GM19467 (cell line): ENCODE measurements around the gene LRRC57.

Experiments
- ATAC-seq: cut with Tn5 transposase; IDR thresholded peaks from one replicate; pipeline ENCODE4 v1.9.1; 2021; ENCODE audit warnings: mild to moderate bottlenecking, moderate library complexity; ENCODE audit not compliant: unreplicated experiment

Gene LRRC57

GRCh38 chr15:42553554-42553953 is 5.0 kb upstream of the LRRC57 start:
- no peak for ATAC-seq

DNA sequence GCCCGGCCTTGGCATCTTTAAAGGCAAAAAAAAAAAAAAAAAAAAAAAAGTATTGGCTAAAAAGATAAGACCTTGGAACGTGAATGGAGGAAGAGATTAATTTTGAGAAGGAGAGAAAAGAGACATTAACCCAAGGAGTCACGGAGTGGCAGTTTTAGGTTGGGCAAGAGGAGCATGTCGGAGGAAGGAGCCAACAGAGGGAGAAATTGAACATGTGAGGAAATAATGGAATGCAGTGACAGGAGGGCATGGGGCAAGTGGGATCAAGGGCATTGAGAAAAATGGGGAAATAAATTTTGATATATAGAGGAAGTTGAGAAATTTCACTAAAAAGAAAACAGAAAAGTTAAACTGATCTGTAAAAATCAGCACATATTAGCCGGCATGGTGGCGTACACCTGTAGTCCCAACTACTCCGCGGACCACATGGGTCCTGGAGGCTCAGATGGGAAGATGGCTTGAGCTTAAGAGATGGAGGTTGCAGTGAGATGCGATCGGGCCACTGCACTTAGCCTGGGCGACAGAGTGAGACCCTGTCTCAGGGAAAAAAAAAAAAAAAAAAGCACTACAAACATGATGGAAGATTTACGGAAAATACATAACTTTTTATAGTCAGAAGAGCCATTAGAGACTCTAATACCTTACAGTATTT is 1.3 kb upstream of the LRRC57 start:
- no peak for ATAC-seq

GRCh38 chr15:42549032-42549491 is 469 bp upstream of the LRRC57 start:
- ATAC-seq, result peak; percentile 32

DNA sequence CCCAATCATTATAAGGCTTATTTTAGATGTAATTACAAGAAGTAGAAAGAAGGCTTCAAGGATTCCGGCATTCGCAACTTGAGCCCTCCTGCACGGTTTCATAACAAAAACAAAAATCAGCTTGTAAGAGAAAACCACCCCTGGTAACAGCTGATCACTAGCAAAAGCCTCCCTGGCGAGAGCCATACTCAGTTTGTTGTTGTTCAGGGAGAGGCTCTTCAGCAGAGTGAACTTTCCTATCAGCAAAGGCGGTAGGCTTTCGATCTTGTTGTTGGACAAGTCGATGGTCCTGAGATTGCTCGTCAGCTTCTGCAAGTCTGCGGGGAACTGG is 710 bp downstream of the LRRC57 start:
- peak; percentile 9 for ATAC-seq

GRCh38 chr15:42544853-42545629 is 3.6 kb downstream of the LRRC57 start:
- ATAC-seq, result no peak

- no peak for ATAC-seq
These were observed 15.3 kb downstream of the LRRC57 start for GRCh38 chr15:42533246-42533645.

DNA sequence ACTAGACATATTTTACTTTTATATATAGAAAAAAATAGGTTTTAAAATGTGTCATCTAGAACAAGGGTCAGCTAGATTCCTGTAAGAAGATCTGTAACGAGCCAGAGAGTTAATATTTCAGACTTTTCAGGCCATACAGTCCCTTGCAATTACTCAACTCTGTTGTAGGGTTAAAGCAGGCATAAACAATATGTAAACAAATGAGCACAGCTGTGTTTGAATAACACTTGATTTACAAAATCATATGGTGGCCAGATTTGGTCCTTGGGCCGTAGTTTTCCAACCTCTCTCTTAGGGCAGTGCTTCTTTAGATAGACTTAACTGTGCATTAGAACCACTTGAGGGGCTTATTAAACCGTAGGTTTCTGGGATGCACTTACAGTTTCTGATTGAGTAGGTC is 19.6 kb downstream of the LRRC57 start:
- no peak for ATAC-seq

GRCh38 chr15:42523331-42523730 is 25.3 kb downstream of the LRRC57 start:
- no peak for ATAC-seq

- no peak for ATAC-seq
These were observed 37.6 kb downstream of the LRRC57 start for GRCh38 chr15:42511007-42511391.

DNA sequence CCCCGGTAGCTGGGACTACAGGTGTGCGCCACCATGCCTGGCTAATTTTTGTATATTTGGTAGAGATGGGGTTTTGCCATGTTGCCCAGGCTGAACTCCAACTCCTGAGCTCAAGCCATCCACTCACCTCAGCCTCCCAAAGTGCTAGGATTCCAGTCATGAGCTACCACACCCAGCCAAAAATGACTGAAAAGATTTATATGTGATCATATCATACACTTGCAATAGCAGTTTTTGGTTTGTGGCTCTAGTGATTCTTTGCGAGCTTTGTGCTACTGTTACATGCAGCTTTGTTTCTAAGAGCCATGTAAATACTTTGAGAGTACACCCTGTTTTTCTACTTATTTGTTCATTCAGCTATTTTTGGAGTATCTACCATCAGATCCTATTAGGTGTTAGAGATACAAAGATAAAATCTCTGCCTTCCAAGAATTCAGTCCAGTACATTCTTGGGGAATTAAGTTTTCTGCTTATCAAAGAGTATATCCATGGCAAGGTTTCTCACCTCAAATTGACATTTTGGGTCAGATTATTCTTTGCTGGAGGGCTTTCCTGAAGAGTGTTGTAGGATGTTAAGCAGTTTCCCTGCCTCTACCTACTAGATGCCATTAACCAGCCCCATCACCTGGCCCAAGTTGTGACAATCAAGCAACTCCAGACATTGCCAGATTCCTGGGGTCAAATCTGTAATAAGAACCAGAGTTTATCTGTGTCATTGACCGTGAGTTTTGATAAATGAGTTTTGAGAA is 38.2 kb downstream of the LRRC57 start:
- no peak for ATAC-seq

- no peak for ATAC-seq
These were observed 40.3 kb downstream of the LRRC57 start for GRCh38 chr15:42508263-42508690.

DNA sequence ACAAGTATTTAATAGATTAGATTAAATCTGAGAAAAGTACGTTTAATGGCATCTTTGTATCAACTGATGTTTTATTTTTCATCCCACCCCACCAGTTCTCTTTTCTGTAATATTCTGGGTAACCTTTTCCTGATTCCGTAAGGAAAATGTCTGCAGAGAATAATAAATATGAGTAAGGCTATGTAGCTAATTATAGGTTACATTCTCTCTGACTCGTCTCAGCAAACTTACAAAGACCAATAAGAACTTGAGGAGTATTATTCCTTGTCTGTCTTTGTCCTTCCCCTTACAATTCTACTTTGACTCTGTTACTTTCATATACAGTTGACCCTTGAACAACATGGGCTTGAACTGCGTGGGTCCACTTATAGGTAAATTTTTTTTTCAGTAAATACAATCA is 41.1 kb downstream of the LRRC57 start:
- no peak for ATAC-seq

- ATAC-seq, result no peak
These were observed 44.0 kb downstream of the LRRC57 start for GRCh38 chr15:42504631-42505030.

DNA sequence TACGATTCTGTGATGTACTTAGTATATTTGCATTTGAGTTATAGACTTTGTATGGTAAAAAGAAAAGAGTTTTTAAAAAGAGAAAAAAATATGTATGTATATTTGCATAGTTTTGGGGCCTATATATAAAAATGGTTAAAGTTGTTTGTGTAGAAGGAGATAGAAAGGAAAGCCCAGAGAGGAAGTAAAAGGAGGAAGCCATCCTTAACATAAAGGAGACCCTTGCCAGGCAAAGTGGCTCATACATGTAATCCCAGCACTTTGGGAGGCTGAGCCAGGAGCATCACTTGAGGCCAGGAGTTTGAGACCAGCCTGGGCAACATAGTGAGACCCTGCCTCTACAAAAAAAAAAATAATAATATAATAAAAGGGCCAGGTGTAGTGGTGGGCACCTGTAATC is 44.8 kb downstream of the LRRC57 start:
- no peak for ATAC-seq

DNA sequence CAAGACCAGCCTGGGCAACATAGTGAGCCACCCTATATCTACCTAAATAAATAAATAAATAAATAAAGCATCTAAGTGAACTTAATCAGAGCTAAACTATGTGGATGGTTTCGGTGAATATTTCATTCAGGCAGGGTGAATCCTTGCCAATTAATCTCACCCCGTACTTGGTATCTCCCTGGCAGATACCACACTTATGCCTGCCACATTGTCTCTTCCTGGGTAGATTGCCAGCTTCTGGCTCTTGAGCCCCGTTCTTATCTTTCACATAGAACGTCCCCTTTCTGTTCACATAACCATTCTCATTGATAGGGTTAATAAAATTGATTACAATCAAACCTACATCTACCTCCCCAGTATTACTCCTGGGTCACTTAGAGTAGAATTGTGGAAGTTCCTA is 46.1 kb downstream of the LRRC57 start:
- no peak for ATAC-seq

GRCh38 chr15:42499858-42500609 is 48.6 kb downstream of the LRRC57 start:
- ATAC-seq, result no peak

DNA sequence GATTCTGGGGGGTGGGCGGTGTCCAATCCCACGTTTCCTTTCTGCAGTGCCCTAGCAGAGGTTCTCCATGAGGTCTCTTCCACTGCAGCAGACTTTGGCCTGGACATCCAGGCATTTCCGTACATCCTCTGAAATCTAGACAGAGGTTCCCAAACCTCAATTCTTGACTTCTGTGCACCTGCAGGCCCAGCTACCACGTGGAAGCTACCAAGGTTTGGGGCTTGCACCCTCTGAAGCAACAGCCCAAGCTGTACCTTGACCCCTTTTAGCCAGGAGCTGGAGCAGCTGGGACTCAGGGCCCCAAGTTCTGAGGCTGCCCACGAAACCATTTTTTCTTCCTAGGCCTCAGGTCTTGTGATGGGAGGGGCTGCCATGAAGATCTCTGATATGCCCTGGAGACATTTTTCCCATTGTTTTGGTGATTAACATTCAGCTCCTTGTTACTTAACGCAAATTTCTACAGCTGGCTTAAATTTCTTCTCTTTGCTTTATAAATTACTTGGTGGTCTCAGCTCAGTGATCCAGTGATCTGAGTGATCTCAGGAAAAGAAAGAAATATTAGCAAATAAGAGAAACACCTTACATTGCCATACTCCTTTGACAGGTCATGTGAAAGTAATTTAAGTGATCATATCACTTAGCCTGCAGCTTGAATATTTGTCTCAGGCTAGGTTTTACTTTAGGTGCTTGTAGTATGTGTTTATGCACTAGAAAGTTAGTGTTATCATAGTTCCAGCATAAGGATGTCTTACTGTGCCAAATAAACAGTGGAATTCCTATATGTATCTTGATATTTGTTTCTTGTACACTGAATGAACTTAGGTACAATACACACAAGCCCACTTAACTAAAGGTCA is 50.2 kb downstream of the LRRC57 start:
- no peak for ATAC-seq

DNA sequence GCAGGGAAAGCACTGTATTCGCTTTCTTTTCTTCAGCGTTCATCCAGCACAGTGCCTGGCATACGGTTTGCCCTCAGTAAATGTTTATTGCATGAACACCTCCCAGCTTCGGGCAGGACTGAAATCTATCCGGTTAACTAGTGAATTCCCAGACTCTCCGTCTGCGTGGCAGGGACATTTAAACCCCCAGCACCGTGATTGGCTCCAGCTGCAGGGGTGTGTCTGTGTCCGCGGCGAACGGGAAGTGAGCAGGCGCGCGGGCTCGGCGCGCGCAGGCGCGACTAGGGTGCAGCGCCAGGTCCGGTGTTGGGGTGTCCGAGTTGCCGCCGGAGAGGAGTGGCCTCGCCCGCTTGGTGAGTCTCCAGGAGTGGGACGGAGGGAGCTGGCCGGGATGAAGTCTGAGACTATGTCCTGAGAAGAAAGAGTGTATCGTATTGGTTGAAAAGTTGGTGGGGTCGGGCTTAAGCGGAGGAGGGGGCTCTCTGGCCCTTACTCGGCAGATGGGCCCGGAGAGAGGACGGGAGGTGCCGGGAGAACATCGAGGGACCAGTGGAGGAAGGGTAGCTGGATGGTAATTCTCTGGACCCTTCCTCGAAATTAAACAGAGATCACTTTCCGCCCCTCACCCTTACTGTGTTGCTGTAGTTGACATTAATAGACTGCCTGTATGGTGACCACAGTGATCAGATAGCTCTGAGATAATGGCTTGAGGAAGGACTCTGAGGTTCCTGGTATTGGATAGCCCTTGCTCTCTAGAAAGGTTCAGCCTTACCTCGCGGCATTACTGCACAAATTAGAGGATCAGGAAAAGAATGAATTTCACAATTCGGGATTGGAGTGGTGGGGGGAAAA is 53.0 kb downstream of the LRRC57 start, which contains the start of gene SNAP23:
Gene SNAP23, plus strand, starts transcription at position 274 of the 852 bp plus-strand sequence. CDS start 16,213 bp downstream, outside the sequence.
- peak; percentile 73 for ATAC-seq

DNA sequence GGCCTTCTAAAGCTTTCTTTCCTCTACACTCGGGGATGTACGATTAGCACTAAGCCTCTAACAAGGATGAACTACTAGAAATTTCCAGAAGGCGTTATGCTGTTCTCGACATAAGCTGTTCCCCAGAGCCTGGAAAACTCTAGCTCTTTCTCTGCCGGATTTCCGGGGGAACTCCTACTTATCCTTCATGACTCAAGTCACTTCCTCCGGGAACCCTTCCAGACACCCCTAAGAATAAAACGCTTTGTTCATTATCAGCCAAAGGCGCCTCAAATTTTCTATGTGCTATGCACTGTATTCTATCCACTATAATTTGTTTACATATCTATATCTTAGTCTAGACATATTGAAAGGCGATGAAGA is 53.6 kb downstream of the LRRC57 start:
- no peak for ATAC-seq
